K562 (cell line): ENCODE data around the gene ARPC4. TPM values are rescaled to one million over a fixed set of nuclear protein-coding genes. Genes with fewer than 3 reads are reported as not detected.

ENCODE experiments used
- CAMTA2 ChIP-seq: fragments of 250-450 bp; sonication (Bioruptor Pico); conservative IDR thresholded peaks from 2 replicates; pipeline ENCODE4 v1.5.1; 2022
- CCNT2 ChIP-seq: IDR thresholded peaks from 2 replicates; pipeline ENCODE4 v1.6.1; 2011; ENCODE audit warnings: borderline replicate concordance, low read depth, mild to moderate bottlenecking, moderate library complexity, mixed read lengths, low read length; ENCODE audit not compliant: insufficient read length; ENCODE audit errors: extremely low read depth
- CGGBP1 ChIP-seq: fragments of 250-450 bp; sonication (Bioruptor Pico); IDR thresholded peaks from 2 replicates; pipeline ENCODE4 v1.9.0; 2021; ENCODE audit warnings: mild to moderate bottlenecking
- ELF1 ChIP-seq: fragments of 200-800 bp; sonication (Bioruptor generic); IDR thresholded peaks from 2 replicates; pipeline ENCODE4 v1.6.1; 2016; ENCODE audit warnings: missing genetic modification characterization, missing compliant biosample characterization
- ETV1 ChIP-seq: fragments of 450-650 bp; conservative IDR thresholded peaks from 2 replicates; pipeline ENCODE4 v1.6.1; 2016; ENCODE audit warnings: missing genetic modification characterization, control low read depth, low read depth, missing compliant biosample characterization
- NONO ChIP-seq, 2 experiments: fragments of 200-400 bp in 1 of 2; fragments of 450-650 bp in 1 of 2; formaldehyde crosslinking in 1 of 2; IDR thresholded peaks; 2 replicates each; pipeline ENCODE4 v1.6.1; 2017; ENCODE audit warnings: low read depth in 2 of 2, mild to moderate bottlenecking in 2 of 2, moderate library complexity in 2 of 2, low read length in 1 of 2
- NRF1 ChIP-seq, 2 experiments: fragments of 450-650 bp; IDR thresholded peaks in 1 of 2; conservative IDR thresholded peaks in 1 of 2; 2 replicates each; pipeline ENCODE4 v1.6.1; 2014; ENCODE audit warnings: mild to moderate bottlenecking in 2 of 2
- PATZ1 ChIP-seq: fragments of 250-450 bp; sonication (Bioruptor Pico); IDR thresholded peaks from 2 replicates; pipeline ENCODE4 v1.5.0; 2020; ENCODE audit warnings: mild to moderate bottlenecking, borderline replicate concordance
- PML ChIP-seq: IDR thresholded peaks from 2 replicates; pipeline ENCODE4 v1.6.1; 2012; ENCODE audit warnings: low read length, inconsistent platforms
- PTBP1 ChIP-seq: fragments of 200-400 bp; formaldehyde crosslinking; IDR thresholded peaks from 2 replicates; pipeline ENCODE4 v1.6.1; 2017; ENCODE audit warnings: low read depth, low read length
- RUNX1 ChIP-seq: sonication (generic); IDR thresholded peaks from 2 replicates; pipeline ENCODE4 v1.6.1; 2016; ENCODE audit warnings: antibody characterized with exemption, low read depth
- SIN3B ChIP-seq: fragments of 450-650 bp; IDR thresholded peaks from 2 replicates; pipeline ENCODE4 v1.6.1; 2017; ENCODE audit warnings: low read depth, mild to moderate bottlenecking, moderate library complexity
- SNIP1 ChIP-seq: fragments of 450-650 bp; IDR thresholded peaks from 2 replicates; pipeline ENCODE4 v1.7.1; 2017; ENCODE audit warnings: low read depth, mild to moderate bottlenecking
- STAT5B ChIP-seq: fragments of 250-450 bp; sonication (Bioruptor Pico); IDR thresholded peaks from 2 replicates; pipeline ENCODE4 v1.8.0; 2021; ENCODE audit warnings: mild to moderate bottlenecking, inconsistent platforms
- ZNF407 ChIP-seq: fragments of 450-650 bp; IDR thresholded peaks from 2 replicates; pipeline ENCODE4 v1.6.1; 2016; ENCODE audit warnings: low read depth
- polyA plus RNA-seq, 8 experiments: library from polyadenylated mRNA; depleted of rRNA in 4 of 8; stranded (reverse) in 5 of 8; unstranded in 3 of 8; fragments of >200 nt; fragmentation: Nextera tagmentation in 2 of 8; fragmentation: Illumina TruSeq in 1 of 8; extraction: Ambion mirVana in 2 of 8; extraction: Trizol in 1 of 8; gene quantifications; 2 replicates each; pipeline versions ENCODE4 v1.2.1 to v1.2.3, GENCODE V29; 2011 to 2014; ENCODE audit warnings: inconsistent platforms in 1 of 8, missing spikeins in 1 of 8
- total RNA-seq, 7 experiments: library from RNA; depleted of rRNA in 6 of 7; stranded (reverse); fragments of >200 nt in 6 of 7; fragmentation: Illumina TruSeq in 2 of 7; extraction: Trizol in 2 of 7; gene quantifications; 2 replicates each; pipeline versions ENCODE4 v1.2.1 to v1.2.3, GENCODE V29; 2011 to 2021; ENCODE audit warnings: low replicate concordance in 1 of 7

The ARPC4 gene
- total and polyA plus RNA-seq, 9 of the 15 experiments (the other 6 are each of a cell fraction or from before 2014, with no cell fraction given): 20.1 to 153 (median 119) TPM

- TF ChIP-seq RUNX1 (0 out of 2 replicates have a peak, but pooled peaks have one; percentile 27), ZNF407 (no peak), CCNT2 (peak; percentile 46), NONO (IDR thresholded peaks at IDR 0.05; ENCODE audit: low read depth in 2 of 2, low read length in 1 of 2) (0 out of 4 replicates have a peak, but pooled peaks of 1 of the 2 experiments have one; percentile 29), SIN3B (peak; percentile 56; the same call in 1 of the 2 replicates), CGGBP1 (no peak), PATZ1 (CRISPR knock-in tag) (no peak), PML (no peak), ETV1 (tag) (no peak), STAT5B (CRISPR knock-in tag) (no peak), NRF1 (conservative IDR thresholded peaks at IDR 0.05 in 1 of 2, IDR thresholded peaks at IDR 0.05 in 1 of 2) (peak; percentile 55 to 59; a peak in 3 of 4 replicates), ELF1 (tag) (no peak), PTBP1 (0 out of 2 replicates have a peak, but pooled peaks have one; percentile 56), SNIP1 (no peak), CAMTA2 (CRISPR knock-in tag) (no peak)
- TF ChIP-seq, all 486 proteins: peak for 32
Measured at GRCh38 chr3:9769426-9770275, 23.2 kb upstream of the ARPC4 start, which contains the start of gene CAMK1 (continued).
